OCI-M2 (cell line): ENCODE measurements around the gene VPS51.
A peak's percentile ranks its signal among the peaks of the same experiment; 100 is the strongest.

Source experiments
- DNase-seq: peaks from one replicate; lab custom pipeline; 2025; ENCODE audit not compliant: unreplicated experiment; lab: John Stamatoyannopoulos, UW

VPS51 gene

DNA sequence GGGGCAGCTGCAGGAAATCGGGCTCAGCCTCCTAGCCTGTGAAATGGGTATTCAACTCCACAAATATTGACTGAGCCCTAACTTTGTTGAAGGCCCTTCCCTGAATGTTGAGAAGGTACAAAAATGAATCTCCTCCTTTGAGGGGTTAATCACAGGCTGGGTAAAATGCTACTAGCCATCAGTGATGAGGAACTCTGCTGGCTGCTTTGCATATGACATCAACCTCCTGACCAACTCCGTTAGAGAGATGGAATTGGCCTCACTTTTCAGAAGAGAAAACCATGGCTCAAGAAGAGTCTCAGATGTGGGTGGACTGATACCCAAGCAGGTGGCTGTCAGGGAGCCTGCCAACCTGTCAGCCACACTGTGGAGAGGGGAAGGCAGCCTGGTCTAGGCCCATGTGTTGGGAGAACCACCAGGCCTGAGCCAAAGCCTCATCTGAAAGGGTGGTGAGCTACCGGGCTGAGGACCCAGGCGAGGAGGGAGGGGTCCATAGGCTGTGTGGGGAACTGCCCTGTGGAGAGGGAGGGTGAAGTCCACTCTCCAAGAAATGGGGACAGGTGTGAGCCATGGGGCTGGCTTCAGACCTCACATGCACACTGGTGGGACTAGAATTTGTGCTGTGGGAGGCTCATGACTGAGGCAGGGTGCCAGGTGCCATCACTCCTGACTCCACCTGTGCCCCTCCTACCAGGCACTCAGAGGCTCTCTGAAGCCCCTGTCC, 23.9 kb upstream of the VPS51 start:
- no peak for DNase-seq

- no peak for DNase-seq
Observed at GRCh38 chr11:65072631-65072966, 23.4 kb upstream of the VPS51 start.

DNA sequence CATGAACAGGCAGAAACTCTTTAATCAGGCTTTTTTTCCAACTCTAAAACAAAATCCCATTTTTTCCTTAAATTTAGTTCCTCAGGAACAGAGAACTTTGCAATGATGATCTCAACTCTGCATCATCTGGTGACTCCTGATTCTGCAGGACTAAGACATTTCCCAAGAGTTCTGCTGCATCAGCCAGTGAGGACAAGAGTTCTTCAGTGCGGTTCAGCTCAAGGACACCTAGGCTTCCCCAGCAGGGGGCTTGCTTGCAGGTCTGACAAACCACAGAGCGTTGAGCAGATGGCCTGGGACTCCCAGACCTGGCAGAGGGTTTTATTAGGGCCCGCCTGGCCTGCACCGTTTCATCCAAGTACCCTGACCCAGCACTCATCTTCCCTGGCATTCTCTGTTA, 18.6 kb upstream of the VPS51 start:
- no peak for DNase-seq

GRCh38 chr11:65078151-65078550, 17.9 kb upstream of the VPS51 start:
- DNase-seq, result no peak

- no peak for DNase-seq
Observed at GRCh38 chr11:65078786-65079342, 17.1 kb upstream of the VPS51 start.

GRCh38 chr11:65083134-65083833, 12.7 kb upstream of the VPS51 start:
- no peak for DNase-seq

DNA sequence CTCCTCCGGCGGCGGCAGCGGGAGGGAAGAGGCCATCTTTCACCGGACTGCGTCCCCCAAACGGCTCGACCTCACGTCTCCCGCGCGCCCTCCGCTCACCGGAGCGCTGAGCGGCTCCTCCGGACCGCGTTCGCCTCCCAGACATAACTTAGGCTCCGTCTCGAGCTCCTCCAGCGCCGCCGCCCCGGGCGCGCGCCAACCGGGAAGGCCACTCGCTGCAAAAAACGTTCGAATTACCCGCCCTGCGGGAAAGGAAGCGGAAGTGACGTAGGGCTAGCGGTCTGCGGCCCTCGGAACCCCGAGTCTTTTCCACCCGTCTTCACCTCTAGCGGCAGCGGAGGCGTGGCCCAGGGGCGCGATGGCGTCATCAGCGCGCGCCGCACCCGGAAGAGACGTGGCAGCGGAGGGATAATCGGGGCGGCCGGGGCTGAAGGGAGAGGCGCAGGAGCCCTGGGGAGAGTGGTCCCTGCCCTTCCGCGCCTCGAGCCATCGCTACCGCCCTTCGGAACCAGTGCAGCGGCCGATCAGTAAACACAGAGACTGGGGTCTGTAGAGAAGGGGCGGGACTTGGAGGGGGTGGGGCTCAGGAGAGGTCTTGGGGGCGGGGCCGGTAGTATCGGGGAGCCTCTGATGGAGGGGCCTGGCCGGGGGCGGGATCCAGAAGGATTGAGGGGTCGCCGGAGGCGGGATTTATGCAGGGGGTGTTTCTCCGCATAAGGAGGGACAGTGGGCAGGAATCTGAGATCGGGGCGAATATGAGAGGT, 12.0 kb upstream of the VPS51 start, which contains the start of the genes CDCA5 and ZFPL1:
Gene CDCA5 (minus strand): TSS at position 207 of the 764 bp plus-strand sequence. CDS start 62 bp downstream, at position 145.
Gene ZFPL1 (plus strand): TSS at position 389 of the 764 bp plus-strand sequence. CDS start 477 bp downstream, outside the sequence.
- DNase-seq, result peak; percentile 65

DNA sequence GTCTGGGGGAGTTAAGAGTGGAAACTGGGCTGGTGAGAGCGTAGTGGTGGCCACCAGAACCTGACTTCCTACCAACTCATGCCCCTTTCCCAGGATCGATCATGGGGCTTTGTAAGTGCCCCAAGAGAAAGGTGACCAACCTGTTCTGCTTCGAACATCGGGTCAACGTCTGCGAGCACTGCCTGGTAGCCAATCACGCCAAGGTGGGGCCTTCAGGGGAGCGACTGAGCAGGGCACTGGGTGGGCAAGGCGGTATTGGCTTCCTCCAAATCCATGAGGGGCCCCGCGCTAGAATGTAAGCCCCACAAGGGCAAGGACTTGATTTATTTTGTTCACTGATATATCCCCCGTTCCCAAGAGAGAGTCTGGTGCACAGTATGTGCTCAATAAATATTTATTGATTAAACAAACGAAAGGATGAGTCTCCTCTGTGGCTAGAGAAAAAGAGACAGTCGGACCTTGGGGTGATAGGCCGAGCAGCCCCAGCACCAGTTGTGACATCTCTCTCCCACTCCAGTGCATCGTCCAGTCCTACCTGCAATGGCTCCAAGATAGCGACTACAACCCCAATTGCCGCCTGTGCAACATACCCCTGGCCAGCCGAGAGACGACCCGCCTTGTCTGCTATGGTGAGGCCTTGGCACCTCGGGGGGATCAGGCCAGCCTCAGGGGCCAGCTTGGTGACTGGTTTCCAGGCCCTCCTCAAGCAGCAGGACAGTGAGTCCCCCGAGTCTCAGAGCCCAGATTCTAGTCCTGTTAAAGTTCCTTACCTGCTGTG, 11.2 kb upstream of the VPS51 start:
- no peak for DNase-seq

DNA sequence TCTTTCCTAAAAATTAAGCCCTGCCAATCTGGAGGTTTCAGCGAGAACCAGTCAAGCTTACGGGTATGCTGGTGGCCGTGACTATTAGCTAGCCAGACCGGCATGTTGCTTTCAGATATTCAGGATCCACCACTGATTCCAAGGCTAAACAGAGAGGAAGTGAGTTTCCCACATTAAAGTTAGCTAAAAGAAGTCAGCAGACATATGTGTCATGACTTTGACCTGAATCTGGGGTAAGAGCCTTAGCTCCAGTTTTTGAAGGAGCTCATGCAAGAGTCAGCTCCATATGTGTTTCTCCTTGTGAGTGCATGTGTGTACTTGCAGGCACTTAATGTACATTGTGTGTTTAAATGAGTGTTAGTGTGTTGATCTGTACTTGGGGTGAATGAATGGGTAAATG, 10.6 kb upstream of the VPS51 start:
- DNase-seq, result no peak

GRCh38 chr11:65086809-65087208, 9.2 kb upstream of the VPS51 start:
- DNase-seq, result no peak

DNA sequence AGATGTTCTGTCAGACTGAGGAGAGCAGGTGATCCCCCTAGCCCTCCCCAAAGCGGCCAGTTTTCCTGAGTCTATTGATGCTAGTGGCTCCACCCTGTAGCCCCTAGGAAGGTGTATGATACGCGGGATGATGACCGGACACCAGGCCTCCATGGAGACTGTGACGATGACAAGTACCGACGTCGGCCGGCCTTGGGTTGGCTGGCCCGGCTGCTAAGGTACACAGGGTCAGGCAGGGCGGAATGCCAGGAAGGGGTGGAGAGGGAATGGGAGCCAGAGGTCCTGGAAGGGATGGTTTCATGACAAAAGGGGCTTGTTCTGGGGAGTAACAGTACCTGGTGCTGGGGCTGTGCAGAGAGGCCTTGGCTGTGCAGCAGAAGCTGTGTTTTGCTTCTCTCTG, 8.8 kb upstream of the VPS51 start:
- no peak for DNase-seq

GRCh38 chr11:65087827-65088226, 8.2 kb upstream of the VPS51 start:
- DNase-seq, result no peak

DNA sequence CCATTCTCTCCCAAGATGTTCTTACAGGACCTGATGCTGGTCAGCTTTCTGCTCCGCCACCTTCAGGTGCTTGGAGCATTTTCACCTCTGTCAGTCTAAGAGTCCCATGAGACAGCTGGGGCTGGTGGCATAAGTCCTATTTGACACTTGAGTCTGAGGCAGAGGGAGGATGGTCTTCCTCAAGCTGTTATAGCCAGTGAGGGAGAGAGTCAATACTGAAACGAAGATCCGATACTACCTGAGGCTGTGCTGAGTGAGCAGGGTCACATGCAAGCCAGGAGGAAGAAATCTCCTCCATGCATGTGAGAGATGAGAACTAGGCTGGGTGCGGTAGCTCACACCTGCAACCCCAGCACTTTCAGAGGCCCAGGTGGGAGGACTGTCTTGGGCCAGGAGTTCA, 6.4 kb upstream of the VPS51 start:
- no peak for DNase-seq

DNA sequence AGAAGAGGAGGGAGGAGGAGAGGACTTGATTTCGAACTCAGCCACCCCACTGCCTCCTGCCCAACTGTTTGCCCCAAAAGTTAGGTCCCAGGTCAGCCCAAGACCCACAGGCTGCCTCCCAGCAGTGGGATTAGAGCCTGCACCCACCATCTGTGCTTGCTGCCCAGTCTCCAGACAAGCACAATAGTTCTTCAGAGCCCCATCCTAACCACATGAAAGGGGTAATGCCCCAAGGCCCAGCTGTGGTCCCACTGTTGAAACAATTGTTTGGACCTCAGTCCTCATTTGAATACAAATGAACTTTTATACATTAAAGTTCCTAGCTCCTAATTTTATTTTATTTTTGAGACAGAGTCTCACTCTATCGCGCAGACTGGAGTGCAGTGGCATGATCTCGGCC, 5.4 kb upstream of the VPS51 start:
- DNase-seq, result no peak

DNA sequence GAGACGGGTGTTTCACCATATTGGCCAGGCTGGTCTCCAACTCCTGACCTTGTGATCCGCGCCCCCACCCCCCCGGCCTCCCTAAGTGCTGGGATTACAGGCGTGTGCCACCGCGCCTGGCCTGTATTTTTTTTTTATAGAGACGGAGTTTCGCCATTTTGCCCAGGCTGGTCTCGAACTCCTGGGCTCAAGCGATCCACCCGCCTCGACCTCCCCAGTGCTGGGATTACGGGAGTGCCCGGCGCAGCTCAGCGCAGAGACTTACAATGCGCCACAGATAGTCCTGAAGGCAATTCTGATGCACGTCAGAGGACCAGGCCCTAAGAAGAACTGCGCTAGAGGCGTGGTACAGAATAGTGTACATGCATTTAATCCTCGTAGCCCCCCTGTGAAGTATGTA, 587 bp upstream of the VPS51 start:
- DNase-seq, result no peak

GRCh38 chr11:65096926-65097325, 912 bp downstream of the VPS51 start:
- no peak for DNase-seq

DNA sequence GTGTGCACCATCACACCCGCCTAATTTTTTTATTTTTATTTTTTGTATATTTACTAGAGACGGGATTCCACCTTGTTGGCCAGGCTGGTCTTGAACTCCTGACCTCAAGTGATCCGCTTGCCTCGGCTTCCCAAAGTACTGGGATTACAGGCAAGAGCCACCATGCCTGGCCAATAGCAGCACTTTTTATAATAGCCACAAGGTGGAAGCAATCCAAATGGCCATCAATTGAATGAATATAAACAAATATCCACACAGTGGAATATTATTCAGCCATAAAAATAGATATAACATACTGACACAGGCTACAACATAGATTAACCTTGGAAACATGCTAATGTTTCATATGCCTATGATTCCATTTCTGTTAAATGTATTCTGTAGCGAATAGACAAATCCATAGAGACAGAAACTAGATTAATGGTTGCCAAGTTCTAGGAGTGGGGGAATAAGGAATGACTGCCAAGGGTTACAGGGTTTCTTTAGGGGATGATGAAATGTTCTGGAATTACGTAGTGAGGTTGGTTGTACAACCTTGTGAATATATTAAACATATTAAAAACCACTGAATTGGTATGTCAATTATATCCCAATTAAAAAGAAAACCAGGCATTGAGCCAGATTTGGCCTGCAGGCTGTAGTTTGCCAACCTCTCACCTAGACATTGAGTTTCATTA, 4.8 kb downstream of the VPS51 start:
- no peak for DNase-seq

DNA sequence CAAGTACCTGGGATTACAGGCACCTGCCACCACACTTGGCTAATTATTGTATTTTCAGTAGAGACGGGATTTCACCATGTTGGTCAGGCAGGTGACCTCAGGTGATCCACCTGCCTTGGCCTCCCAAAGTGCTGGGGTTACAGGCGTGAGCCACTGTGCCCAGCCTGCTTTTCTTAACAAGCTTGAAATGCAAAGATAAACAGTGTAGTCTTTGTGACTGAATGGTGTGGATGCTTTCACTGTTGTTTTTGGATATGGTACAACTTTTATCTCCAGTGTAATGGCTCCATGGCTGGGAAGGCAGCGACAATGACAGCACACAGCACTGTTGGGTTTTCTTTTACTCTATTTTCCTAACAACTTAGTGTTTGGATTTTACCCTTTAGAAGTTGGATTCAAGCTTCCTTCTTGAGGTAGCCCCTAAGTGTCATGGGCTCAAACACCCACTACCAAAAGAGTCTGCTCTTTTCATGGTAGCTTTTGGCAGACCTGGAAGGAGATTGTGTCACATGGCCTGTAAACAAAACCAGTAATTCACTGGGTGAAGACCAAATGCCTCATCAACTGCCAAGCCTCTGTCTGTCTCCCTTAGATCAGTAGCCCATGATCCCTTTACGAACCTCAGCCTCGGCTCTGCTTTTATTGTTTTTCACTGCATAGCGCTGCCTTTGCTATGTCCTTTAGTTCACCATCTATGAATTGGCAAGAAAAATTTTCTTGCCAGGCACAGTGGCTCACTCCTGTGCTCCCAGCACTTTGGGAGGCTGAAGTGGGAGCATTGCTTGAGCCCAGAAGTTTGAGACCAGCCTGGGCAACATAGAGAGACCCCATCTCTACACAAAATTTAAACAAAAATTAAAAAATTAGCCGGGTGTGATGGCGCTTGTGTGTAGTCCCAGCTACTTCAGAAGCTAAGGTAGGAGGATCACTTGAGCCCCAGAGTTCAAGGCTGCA, 6.4 kb downstream of the VPS51 start:
- DNase-seq, result no peak

GRCh38 chr11:65103476-65103875, 7.5 kb downstream of the VPS51 start:
- no peak for DNase-seq
